H1 (cell line): ENCODE data around the gene PIM1. TPM values are rescaled to one million over a fixed set of nuclear protein-coding genes. Genes with fewer than 3 reads are reported as not detected.

ENCODE experiments used
- CTCF ChIA-PET: fragments of 300-600 bp; sonication (Branson Sonifier 250); formaldehyde crosslinking; loops from one replicate; lab custom pipeline; 2021; ENCODE audit not compliant: partially characterized antibody; lab: Charles Lee
- POLR2A ChIA-PET: fragments of 300-600 bp; sonication (Branson Sonifier 250); formaldehyde crosslinking; loops from one replicate; lab custom pipeline; 2021; ENCODE audit warnings: inconsistent platforms; ENCODE audit not compliant: partially characterized antibody; lab: Charles Lee
- DNase-seq, 2 experiments: peaks; one replicate each; pipeline versions ENCODE4 v3.0.0 to v3.0.0-alpha.2; 2010 to 2022; ENCODE audit warnings: low spot score in 2 of 2, low read depth in 1 of 2, mixed read lengths in 1 of 2
- FAIRE-seq: peaks from 2 replicates; lab custom pipeline; 2011; peaks lifted over from hg19 to GRCh38; lab: Jason Lieb, UNC
- H2AFZ ChIP-seq: 2 replicates; pipeline ENCODE4 v1.8.1; 2012; ENCODE audit warnings: low read length, inconsistent platforms
- H2AK5ac ChIP-seq: 2 replicates; pipeline ENCODE4 v1.6.1; 2013; ENCODE audit warnings: low read depth, low read length
- H2BK120ac ChIP-seq: replicated peaks from 2 replicates; pipeline ENCODE3; 2013; ENCODE audit warnings: low read depth, low read length, inconsistent platforms
- H2BK12ac ChIP-seq: 2 replicates; pipeline ENCODE4 v1.6.1; 2013; ENCODE audit warnings: low read depth, low read length
- H2BK15ac ChIP-seq: 2 replicates; pipeline ENCODE4 v1.6.1; 2013; ENCODE audit warnings: low read length
- H2BK20ac ChIP-seq: 2 replicates; pipeline ENCODE4 v1.6.1; 2013; ENCODE audit warnings: low read length
- H2BK5ac ChIP-seq: 2 replicates; pipeline ENCODE4 v1.6.1; 2013; ENCODE audit warnings: low read depth, low read length
- H3K14ac ChIP-seq: 2 replicates; pipeline ENCODE4 v1.6.1; 2013; ENCODE audit warnings: inconsistent platforms; ENCODE audit not compliant: insufficient read length
- H3K18ac ChIP-seq: 2 replicates; pipeline ENCODE4 v1.6.1; 2013; ENCODE audit warnings: low read length; ENCODE audit errors: extremely low read depth
- H3K23ac ChIP-seq: 2 replicates; pipeline ENCODE4 v1.6.1; 2013; ENCODE audit warnings: inconsistent platforms; ENCODE audit not compliant: insufficient read length
- H3K23me2 ChIP-seq: 2 replicates; pipeline ENCODE4 v1.6.1; 2013; ENCODE audit warnings: low read depth, low read length
- H3K27ac ChIP-seq: 2 replicates; pipeline ENCODE4 v1.6.1; 2011; ENCODE audit warnings: low read depth, low read length, inconsistent platforms
- H3K27me3 ChIP-seq, 4 experiments: replicated peaks in 1 of 4; 1 replicate in 1 of 4; 2 replicates in 3 of 4; pipeline versions ENCODE4 v1.6.1 to v1.8.1; 2011 to 2013; ENCODE audit warnings: low read length in 3 of 4, mild to moderate bottlenecking in 3 of 4, inconsistent platforms in 2 of 4, mixed read lengths in 2 of 4, moderate library complexity in 1 of 4; ENCODE audit not compliant: control insufficient read depth in 3 of 4, insufficient read depth in 3 of 4; ENCODE audit errors: extremely low read depth in 1 of 4
- H3K36me3 ChIP-seq, 4 experiments: 2 replicates each; pipeline versions ENCODE4 v1.6.1 to v1.8.1; 2011 to 2013; ENCODE audit warnings: mild to moderate bottlenecking in 4 of 4, low read length in 3 of 4, moderate library complexity in 2 of 4, control low read depth in 1 of 4, inconsistent platforms in 1 of 4; ENCODE audit not compliant: insufficient read depth in 4 of 4, control insufficient read depth in 2 of 4
- H3K4ac ChIP-seq: replicated peaks from 2 replicates; pipeline ENCODE3; 2013; ENCODE audit warnings: low read length, low read depth, mixed read lengths, inconsistent platforms; ENCODE audit not compliant: insufficient read length
- H3K4me1 ChIP-seq, 4 experiments: replicated peaks in 1 of 4; 1 replicate in 1 of 4; 2 replicates in 3 of 4; pipeline versions ENCODE4 v1.6.1 to v1.8.1; 2011 to 2013; ENCODE audit warnings: low read length in 3 of 4, inconsistent platforms in 2 of 4, mixed read lengths in 1 of 4; ENCODE audit not compliant: insufficient read depth in 4 of 4, control insufficient read depth in 3 of 4
- H3K4me2 ChIP-seq, 2 experiments: 2 replicates each; pipeline versions ENCODE4 v1.6.1 to v1.8.1; 2011 to 2013; ENCODE audit warnings: low read depth in 2 of 2, low read length in 2 of 2, control low read depth in 1 of 2, inconsistent platforms in 1 of 2, mild to moderate bottlenecking in 1 of 2; ENCODE audit not compliant: insufficient read depth in 1 of 2
- H3K4me3 ChIP-seq, 4 experiments: fragments of 200-600, 300-600 bp in 1 of 4; sonication (generic), shearing (Covaris generic), sonication (Bioruptor Twin) in 1 of 4; 2 replicates each; pipeline versions ENCODE4 v1.5.1 to v1.8.1; 2011 to 2016; ENCODE audit warnings: low read length in 4 of 4, low read depth in 3 of 4, control low read depth in 2 of 4, inconsistent platforms in 2 of 4, mild to moderate bottlenecking in 2 of 4, mixed read lengths in 1 of 4, moderate library complexity in 1 of 4; ENCODE audit not compliant: insufficient read depth in 2 of 4; ENCODE audit errors: extremely low read depth in 1 of 4
- H3K56ac ChIP-seq: replicated peaks from 2 replicates; pipeline ENCODE3; 2013; ENCODE audit warnings: low read depth, mild to moderate bottlenecking, mixed read lengths, low read length, inconsistent platforms; ENCODE audit not compliant: insufficient read length
- H3K79me1 ChIP-seq: 2 replicates; pipeline ENCODE4 v1.6.1; 2013; ENCODE audit warnings: low read depth, low read length, control low read depth
- H3K79me2 ChIP-seq, 2 experiments: 2 replicates each; pipeline versions ENCODE4 v1.6.1 to v1.8.1; 2012 to 2013; ENCODE audit warnings: low read length in 2 of 2, mild to moderate bottlenecking in 2 of 2, inconsistent platforms in 1 of 2; ENCODE audit not compliant: insufficient read depth in 2 of 2, control insufficient read depth in 1 of 2
- H3K9ac ChIP-seq, 4 experiments: replicated peaks in 1 of 4; 1 replicate in 1 of 4; 2 replicates in 3 of 4; pipeline versions ENCODE4 v1.6.1 to v1.8.1; 2011 to 2013; ENCODE audit warnings: low read depth in 3 of 4, low read length in 3 of 4, control low read depth in 2 of 4, mild to moderate bottlenecking in 2 of 4, moderate library complexity in 2 of 4, inconsistent platforms in 1 of 4; ENCODE audit errors: extremely low read depth in 1 of 4
- H3K9me3 ChIP-seq, 2 experiments: 2 replicates each; pipeline versions ENCODE4 v1.6.1 to v1.8.1; 2012 to 2013; ENCODE audit warnings: mild to moderate bottlenecking in 2 of 2, moderate library complexity in 2 of 2, control low read depth in 1 of 2, inconsistent platforms in 1 of 2, low read depth in 1 of 2, low read length in 1 of 2, mixed read lengths in 1 of 2; ENCODE audit not compliant: insufficient read depth in 2 of 2
- H4K20me1 ChIP-seq, 2 experiments: replicated peaks in 1 of 2; 2 replicates each; pipeline versions ENCODE3 to v1.8.1; 2011 to 2013; ENCODE audit warnings: inconsistent platforms in 2 of 2, low read length in 2 of 2, mild to moderate bottlenecking in 1 of 2; ENCODE audit not compliant: insufficient read depth in 2 of 2, control insufficient read depth in 1 of 2
- H4K5ac ChIP-seq: 2 replicates; pipeline ENCODE4 v1.6.1; 2013; ENCODE audit warnings: low read length, low read depth, mixed read lengths, inconsistent platforms; ENCODE audit not compliant: insufficient read length
- H4K8ac ChIP-seq: 2 replicates; pipeline ENCODE4 v1.8.0; 2013; ENCODE audit warnings: mild to moderate bottlenecking, moderate library complexity, low read length, inconsistent platforms; ENCODE audit not compliant: insufficient read depth; ENCODE audit errors: extremely low read depth
- H4K91ac ChIP-seq: replicated peaks from 2 replicates; pipeline ENCODE3; 2013; ENCODE audit warnings: low read length, mixed read lengths, inconsistent platforms; ENCODE audit not compliant: insufficient read length
- TAF7 ChIP-seq: optimal IDR thresholded peaks from 2 replicates; pipeline ENCODE3; 2011; ENCODE audit warnings: low read depth, mild to moderate bottlenecking, inconsistent platforms, low read length, moderate library complexity, borderline replicate concordance
- TBP ChIP-seq: IDR thresholded peaks from 2 replicates; pipeline ENCODE4 v1.6.1; 2011; ENCODE audit warnings: low read depth, low read length, improper control_type of control experiment
- WGBS, 2 experiments: shearing (Covaris generic) in 1 of 2; methylation state at CpG; one replicate each; pipeline versions ENCODE4 v1.1.6 to v1.1.7; 2013 to 2015; ENCODE audit warnings: low lambda C conversion rate in 2 of 2, mixed read lengths in 2 of 2, inconsistent platforms in 1 of 2, low coverage in 1 of 2, missing lambda C conversion rate in 1 of 2; ENCODE audit not compliant: insufficient replicate concordance in 2 of 2, insufficient coverage in 1 of 2, insufficient read length in 1 of 2; ENCODE audit errors: extremely low coverage in 1 of 2, missing lambda C conversion rate in 1 of 2; 5-methylcytosine and 5-hydroxymethylcytosine counted together
- polyA plus RNA-seq, 7 experiments: library from polyadenylated mRNA; depleted of rRNA in 3 of 7; stranded (reverse) in 5 of 7; unstranded in 2 of 7; fragments of >200 nt in 5 of 7; fragments of 200-250 nt in 2 of 7; gene quantifications; 1 replicate in 5 of 7; 2 replicates in 1 of 7; 4 replicates in 1 of 7; pipeline versions ENCODE4 v1.2.1 to v1.2.3, GENCODE V29; 2011 to 2013; ENCODE audit warnings: missing spikeins in 2 of 7, mixed read lengths in 2 of 7
- total RNA-seq: library from RNA; stranded (reverse); fragmentation: NEBNext Ultra II Directional; extraction: Animal tissue kit (Norgen Biotek cat#: 25700); gene quantifications from 2 replicates; pipeline ENCODE4 v1.2.1, GENCODE V29; 2021
- TF ChIP-seq, protein P1 (sequence below): IDR thresholded peaks from 2 replicates; pipeline ENCODE4 v1.6.1; 2011; ENCODE audit warnings: low read length, improper control_type of control experiment

PIM1 gene
- total and polyA plus RNA-seq, 2 of the 8 experiments (the other 6 are each of a cell fraction or from before 2014, with no cell fraction given): 25.5 to 94.9 TPM

DNA sequence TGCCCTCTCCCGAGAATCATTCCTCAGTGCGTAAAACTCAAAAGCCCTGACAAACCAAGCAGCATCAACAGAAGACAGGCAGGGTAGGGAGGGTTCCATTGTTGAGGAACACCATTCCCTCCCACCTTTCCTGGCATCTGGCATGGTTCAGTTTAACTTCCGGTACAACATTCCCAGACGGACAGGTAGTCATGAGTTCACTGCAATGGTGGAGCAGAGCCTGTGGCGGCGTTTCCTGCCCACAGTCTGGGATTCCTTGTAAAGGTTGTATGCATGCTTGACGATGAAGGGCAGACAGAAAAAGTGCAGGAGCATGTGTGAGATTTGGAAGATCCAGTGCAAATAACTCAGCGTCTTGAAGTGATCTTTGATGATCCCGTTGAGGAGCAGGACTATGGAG, 42.3 kb downstream of the PIM1 start:
- no peak overlapping the region for H2AK5ac ChIP-seq
- no peaks in the 10 kb centered on the region for H3K23me2 ChIP-seq
- H3K27ac ChIP-seq: no peak overlapping the region
- no peaks in the 10 kb centered on the region; a peak in 1 of 7 replicates for H3K27me3 ChIP-seq
- no peak overlapping the region for H3K56ac ChIP-seq
- H3K79me2 ChIP-seq: no peaks in the 10 kb centered on the region
- 94% methylated on average over 9 of the region's 9 CpGs; no CpG with 5 or more reads in 1 of the 2 experiments for WGBS, 2 experiments
- no peak overlapping the region for H3K14ac ChIP-seq
- H3K9ac ChIP-seq: no peak overlapping the region
- DNase-seq: no peak
- no peaks in the 10 kb centered on the region for H3K4me1 ChIP-seq
- peaks cover 0 to 2% of the 10 kb centered on the region in 2 experiments for H4K20me1 ChIP-seq
- H2BK15ac ChIP-seq: no peak overlapping the region
- H3K4ac ChIP-seq: no peak overlapping the region
- H3K79me1 ChIP-seq: no peaks in the 10 kb centered on the region
- H3K4me3 ChIP-seq: no peak overlapping the region
- no peaks in the 10 kb centered on the region for H3K36me3 ChIP-seq
- FAIRE-seq: no peak
- no peak overlapping the region for H2BK5ac ChIP-seq
- no peak overlapping the region for H3K18ac ChIP-seq
- H2AFZ ChIP-seq: no peak overlapping the region
- H4K8ac ChIP-seq: no peak overlapping the region
- CTCF ChIA-PET: interaction anchor here (0.8 to 34.9 kb wide), 14 partner anchors 9 to 436 kb away, joined by 3 to 866 read pairs (median 5); no protein-coding TSS in a partner anchor
- no peak overlapping the region for H2BK12ac ChIP-seq
- H2BK20ac ChIP-seq: no peak overlapping the region
- H3K4me2 ChIP-seq: no peak overlapping the region
- no peaks in the 10 kb centered on the region for H3K9me3 ChIP-seq
- H2BK120ac ChIP-seq: no peak overlapping the region
- no peak overlapping the region for H3K23ac ChIP-seq
- H4K91ac ChIP-seq: no peak overlapping the region
- no peak overlapping the region for H4K5ac ChIP-seq
- POLR2A ChIA-PET: interaction anchor here (0.9 kb wide), 1 partner anchor 209 kb away, joined by 3 read pairs; no protein-coding TSS in a partner anchor
- TF ChIP-seq TAF7 (no peak), TBP (no peak)
- TF ChIP-seq, protein P1, sequence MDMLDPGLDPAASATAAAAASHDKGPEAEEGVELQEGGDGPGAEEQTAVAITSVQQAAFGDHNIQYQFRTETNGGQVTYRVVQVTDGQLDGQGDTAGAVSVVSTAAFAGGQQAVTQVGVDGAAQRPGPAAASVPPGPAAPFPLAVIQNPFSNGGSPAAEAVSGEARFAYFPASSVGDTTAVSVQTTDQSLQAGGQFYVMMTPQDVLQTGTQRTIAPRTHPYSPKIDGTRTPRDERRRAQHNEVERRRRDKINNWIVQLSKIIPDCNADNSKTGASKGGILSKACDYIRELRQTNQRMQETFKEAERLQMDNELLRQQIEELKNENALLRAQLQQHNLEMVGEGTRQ: no peak
